ENCODE data around the gene SLCO2B1. TPM values are rescaled to one million over a fixed set of nuclear protein-coding genes. Genes with fewer than 3 reads are reported as not detected.

Gene SLCO2B1
- total RNA-seq, 4 donors from 2014 or later, result 51.5 to 151 (median 106) TPM

DNA sequence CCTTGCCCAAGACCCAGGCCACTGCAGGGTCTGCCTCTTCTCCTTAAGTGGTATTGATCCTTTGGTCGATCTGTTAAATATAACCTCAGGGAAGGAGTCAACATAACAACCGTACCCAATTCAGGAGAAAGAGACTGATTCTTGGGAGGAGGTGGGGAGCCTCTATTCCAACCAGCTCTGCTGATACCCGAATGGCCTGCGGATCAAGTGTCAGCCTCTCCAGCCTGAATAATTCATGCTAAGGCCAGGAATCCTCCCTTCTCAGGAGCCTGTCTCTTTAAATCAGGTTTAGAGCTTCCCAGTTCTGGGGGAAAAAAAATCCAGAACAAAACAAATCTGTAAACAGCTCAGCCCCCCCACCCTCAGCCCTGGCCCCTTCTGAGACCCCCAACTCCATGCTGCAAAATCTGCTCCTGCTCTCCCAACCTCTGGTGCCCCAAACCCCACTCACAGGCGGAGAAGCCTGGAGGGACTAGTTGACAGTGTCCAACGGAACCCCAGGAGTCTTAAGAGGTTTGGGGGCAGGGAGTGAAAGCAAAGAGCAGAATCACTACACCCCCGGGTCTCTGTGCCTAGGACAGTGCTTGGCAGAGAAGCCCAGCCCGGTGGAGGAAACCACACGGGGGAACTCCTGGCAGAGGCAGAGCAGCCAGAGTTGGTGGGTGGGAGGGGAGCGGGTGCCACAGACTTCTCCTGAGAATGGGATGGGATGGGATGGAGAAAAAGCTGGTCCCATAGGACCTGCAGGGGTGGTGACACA is 88.8 kb downstream of the SLCO2B1 start:
- TF ChIP-seq, protein P1, sequence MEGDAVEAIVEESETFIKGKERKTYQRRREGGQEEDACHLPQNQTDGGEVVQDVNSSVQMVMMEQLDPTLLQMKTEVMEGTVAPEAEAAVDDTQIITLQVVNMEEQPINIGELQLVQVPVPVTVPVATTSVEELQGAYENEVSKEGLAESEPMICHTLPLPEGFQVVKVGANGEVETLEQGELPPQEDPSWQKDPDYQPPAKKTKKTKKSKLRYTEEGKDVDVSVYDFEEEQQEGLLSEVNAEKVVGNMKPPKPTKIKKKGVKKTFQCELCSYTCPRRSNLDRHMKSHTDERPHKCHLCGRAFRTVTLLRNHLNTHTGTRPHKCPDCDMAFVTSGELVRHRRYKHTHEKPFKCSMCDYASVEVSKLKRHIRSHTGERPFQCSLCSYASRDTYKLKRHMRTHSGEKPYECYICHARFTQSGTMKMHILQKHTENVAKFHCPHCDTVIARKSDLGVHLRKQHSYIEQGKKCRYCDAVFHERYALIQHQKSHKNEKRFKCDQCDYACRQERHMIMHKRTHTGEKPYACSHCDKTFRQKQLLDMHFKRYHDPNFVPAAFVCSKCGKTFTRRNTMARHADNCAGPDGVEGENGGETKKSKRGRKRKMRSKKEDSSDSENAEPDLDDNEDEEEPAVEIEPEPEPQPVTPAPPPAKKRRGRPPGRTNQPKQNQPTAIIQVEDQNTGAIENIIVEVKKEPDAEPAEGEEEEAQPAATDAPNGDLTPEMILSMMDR (IDR thresholded peaks at IDR 0.05), result no peak
- DNase-seq (ENCODE audit: low spot score), result no peak
- ATAC-seq (ENCODE audit: low FRiP score), result no peak

DNA sequence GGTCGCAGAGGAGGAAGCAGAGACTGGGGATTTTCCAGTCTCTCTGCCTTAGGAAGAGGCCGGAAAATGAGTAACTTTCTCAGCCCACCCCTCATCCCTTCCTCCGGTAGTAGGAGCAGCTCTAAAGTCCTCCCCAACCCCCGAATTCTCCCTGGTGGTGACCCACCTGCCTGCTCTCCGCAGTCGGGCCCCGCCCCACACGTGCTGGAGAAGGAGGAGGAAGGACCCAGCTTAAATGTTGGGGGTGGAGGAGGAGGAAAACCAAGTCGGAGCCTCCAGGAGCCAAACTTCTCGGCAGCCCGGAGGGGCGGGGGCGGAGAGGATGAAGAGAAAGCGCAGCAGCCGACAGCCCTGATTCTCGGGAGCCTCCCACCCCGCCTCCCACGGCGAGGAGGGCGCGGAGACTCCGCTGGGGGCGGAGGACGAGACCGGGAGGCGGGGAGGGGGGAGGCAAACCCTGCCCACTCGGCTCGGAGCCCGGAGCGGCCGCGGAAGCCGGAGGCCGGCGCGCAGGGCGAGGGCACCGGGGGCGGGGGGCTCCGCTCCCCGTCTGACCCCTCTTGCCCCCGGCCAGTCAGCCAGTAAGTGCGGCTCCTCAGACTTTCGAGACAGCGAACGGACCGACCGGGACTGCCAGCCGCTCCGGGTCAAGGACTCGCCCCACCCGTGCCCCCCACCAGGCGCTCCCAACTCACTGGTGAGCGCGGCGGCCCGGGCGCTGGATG is 89.6 kb downstream of the SLCO2B1 start, which contains the start of gene TPBGL:
TPBGL (plus strand) TSS at position 464 of the 725 bp plus-strand sequence. CDS start 276 bp downstream, outside the sequence.
- DNase-seq (ENCODE audit: low spot score), result no peak
- ATAC-seq (ENCODE audit: low FRiP score), result peak; percentile 41

DNA sequence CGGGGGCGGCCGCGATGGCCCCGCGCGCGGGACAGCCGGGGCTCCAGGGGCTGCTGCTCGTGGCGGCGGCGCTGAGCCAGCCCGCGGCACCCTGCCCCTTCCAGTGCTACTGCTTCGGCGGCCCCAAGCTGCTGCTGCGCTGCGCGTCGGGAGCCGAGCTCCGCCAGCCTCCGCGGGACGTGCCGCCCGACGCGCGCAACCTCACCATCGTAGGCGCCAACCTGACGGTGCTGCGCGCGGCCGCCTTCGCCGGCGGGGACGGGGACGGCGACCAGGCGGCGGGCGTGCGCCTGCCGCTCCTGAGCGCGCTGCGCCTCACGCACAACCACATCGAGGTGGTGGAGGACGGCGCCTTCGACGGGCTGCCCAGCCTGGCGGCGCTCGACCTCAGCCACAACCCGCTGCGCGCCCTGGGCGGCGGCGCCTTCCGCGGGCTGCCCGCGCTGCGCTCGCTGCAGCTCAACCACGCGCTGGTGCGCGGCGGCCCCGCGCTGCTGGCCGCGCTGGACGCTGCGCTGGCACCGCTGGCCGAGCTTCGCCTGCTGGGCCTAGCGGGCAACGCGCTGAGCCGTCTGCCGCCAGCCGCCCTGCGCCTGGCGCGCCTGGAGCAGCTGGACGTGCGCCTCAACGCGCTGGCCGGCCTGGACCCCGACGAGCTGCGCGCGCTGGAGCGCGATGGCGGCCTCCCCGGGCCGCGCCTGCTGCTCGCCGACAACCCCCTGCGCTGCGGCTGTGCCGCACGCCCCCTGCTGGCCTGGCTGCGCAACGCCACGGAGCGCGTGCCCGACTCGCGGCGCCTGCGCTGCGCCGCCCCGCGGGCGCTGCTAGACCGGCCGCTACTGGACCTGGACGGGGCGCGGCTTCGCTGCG is 90.4 kb downstream of the SLCO2B1 start:
- TF ChIP-seq, protein P1 (IDR thresholded peaks at IDR 0.05), result peak in 2 of 3 donors; percentile 94 to 97
- peak; percentile 95 for ATAC-seq (ENCODE audit: low FRiP score)
- DNase-seq (ENCODE audit: low spot score), result peak; percentile 52

More for the DNA sequence above, 89.6 kb downstream of the SLCO2B1 start, which contains the start of gene TPBGL:
- TF ChIP-seq, protein P1 (IDR thresholded peaks at IDR 0.05), result no peak

DNA sequence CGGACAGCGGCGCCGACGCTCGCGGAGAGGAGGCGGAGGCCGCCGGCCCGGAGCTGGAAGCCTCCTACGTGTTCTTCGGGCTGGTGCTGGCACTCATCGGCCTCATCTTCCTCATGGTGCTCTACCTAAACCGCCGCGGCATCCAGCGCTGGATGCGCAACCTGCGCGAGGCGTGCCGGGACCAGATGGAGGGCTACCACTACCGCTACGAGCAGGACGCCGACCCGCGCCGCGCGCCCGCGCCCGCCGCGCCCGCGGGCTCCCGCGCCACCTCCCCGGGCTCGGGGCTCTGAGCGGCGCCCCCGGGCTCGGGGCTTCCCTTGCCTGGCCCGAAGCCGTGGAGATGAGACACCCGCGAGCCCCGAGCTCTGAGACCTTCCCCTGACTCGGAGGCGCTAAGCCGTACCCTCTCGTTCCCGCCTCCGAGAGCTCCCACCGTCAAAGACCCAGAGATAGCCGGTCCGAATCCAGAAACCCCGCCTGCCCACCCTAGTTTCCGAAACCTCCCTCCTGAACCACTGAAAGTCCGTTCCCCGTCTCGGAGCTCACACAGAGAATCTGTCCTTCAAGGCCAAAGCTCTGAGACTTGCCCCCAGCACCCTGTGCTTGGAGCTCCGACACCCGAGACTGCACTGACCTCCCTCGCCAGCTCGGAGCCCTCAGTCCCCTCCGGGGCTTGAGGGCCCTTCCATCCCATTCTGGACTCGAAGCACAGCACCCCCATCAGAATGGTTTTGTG is 91.2 kb downstream of the SLCO2B1 start:
- DNase-seq (ENCODE audit: low spot score) (no peak), ATAC-seq (ENCODE audit: low FRiP score) (peak; percentile 13)
- TF ChIP-seq, protein P1 (IDR thresholded peaks at IDR 0.05), result no peak

DNA sequence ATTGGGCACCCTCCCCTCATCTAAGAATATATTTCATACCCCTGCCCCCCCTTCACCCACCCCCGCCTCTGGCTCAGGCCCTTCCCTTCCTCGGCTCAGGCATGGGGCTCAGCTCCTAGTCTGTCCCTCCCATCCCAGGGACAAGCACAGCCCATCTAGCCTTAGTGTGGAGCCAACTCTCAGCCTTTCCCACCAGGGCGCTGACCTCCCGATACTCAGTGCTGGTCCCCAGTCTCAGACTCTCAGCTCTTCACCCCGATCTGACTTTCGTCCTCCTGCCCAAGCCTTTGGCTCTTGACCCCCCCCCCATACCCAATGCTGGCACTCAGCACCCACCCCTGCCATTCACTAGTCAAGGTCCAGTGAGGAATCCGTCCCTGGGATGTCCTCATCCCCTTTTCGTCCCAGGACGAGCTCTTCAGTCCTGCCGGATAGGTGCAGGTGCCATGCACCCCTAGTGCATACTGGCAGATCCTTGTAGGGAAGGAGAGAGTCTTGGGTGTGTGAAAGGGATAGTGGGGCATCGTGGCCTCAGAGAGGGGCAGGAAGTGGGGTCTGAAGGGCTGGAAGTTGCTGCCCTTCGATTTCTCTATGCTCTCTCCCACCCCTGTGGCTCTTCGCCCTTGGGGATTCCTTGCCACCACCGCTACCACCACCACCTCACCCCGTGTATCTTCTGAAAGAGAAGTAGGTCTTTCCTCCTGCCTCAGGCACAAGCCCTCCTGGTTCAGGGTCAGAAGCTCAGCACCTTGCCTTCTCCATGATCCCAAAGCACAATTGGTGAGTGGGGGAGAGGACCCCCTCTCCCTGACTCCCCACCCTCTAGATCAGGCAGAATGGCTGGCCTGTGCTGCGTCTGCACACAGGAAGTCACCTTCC is 92.1 kb downstream of the SLCO2B1 start:
- DNase-seq (ENCODE audit: low spot score) (no peak), ATAC-seq (ENCODE audit: low FRiP score) (no peak)
- TF ChIP-seq, protein P1 (IDR thresholded peaks at IDR 0.05), result no peak
